Neutrophil (primary cell): ENCODE data around the gene AKAP6.

Experiments
- H3K27ac ChIP-seq: fragments of 200-600 bp; sonication (generic); 2 replicates; pipeline ENCODE4 v1.5.1; 2016; ENCODE audit warnings: mild to moderate bottlenecking, moderate library complexity
- H3K27me3 ChIP-seq: fragments of 200-600 bp; sonication (generic); 2 replicates; pipeline ENCODE4 v1.6.0; 2016; ENCODE audit warnings: mild to moderate bottlenecking
- H3K36me3 ChIP-seq: fragments of 200-600 bp; sonication (generic); 2 replicates; pipeline ENCODE4 v1.5.1; 2017
- H3K4me1 ChIP-seq, 2 experiments: fragments of 200-600 bp in 1 of 2; sonication (generic) in 1 of 2; 1 replicate in 1 of 2; 2 replicates in 1 of 2; pipeline versions ENCODE4 v1.5.1 to v1.6.1; 2013 to 2016; ENCODE audit warnings: low read depth in 1 of 2, low read length in 1 of 2, mild to moderate bottlenecking in 1 of 2, moderate library complexity in 1 of 2; ENCODE audit not compliant: control insufficient read depth in 1 of 2, insufficient read depth in 1 of 2
- H3K4me3 ChIP-seq, 2 experiments: fragments of 200-600 bp in 1 of 2; sonication (generic) in 1 of 2; 1 replicate in 1 of 2; 2 replicates in 1 of 2; pipeline ENCODE4 v1.5.1; 2013 to 2016; ENCODE audit warnings: low read depth in 1 of 2, low read length in 1 of 2, mild to moderate bottlenecking in 1 of 2, moderate library complexity in 1 of 2
- H3K9me3 ChIP-seq: fragments of 200-600 bp; sonication (generic); 2 replicates; pipeline ENCODE4 v1.5.1; 2016
- CTCF ChIP-seq: fragments of 200-600 bp; sonication (generic); IDR thresholded peaks from 2 replicates; pipeline ENCODE4 v1.5.1; 2016; ENCODE audit warnings: antibody characterized with exemption

Gene AKAP6

DNA sequence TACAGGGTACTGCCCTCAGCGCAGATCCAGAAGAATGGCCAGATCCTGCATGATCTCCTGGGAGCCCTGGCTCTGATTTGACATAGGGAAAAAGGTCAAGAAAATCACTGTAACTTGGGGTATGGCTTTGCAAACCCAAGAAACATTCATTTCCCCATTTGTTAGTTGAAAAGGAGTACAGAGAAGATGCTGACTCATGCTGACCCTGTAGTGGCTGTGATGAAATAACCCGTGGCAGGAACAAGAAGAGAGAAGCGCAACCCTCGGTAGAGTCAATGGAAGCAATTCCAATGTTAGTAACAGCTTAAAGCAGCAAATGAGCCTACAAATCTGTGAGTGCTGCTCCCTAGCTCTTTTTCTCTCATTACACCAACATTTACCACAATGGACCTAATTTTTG lies 328.0 kb downstream of the AKAP6 start:
- H3K36me3 ChIP-seq = no peaks in the 10 kb centered on the region
- H3K27me3 ChIP-seq = no peaks in the 10 kb centered on the region
- no peak overlapping the region for H3K4me3 ChIP-seq
- no peak for TF ChIP-seq CTCF
- H3K4me1 ChIP-seq = no peaks in the 10 kb centered on the region
- H3K27ac ChIP-seq = no peak overlapping the region
- no peaks in the 10 kb centered on the region for H3K9me3 ChIP-seq

DNA sequence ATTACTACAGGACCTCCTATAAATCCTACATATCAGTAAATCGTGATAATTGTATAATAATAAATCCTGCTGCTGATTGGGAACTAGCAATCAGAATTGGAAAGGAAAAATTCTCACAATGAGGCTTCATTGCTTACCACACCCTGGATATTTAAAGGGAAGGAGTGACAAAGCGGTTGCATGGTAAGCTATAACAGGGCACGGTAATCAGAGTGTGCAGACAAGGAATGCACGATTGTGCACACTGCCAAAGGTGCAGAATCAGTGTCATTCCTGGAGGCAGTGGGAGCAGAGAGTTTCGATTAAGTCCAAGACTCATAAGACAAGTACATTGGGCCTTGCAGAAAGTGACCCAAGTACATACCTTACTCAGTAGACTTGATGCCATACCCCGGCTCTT lies 332.1 kb downstream of the AKAP6 start:
- Histone ChIP-seq H3K9me3 (no peaks in the 10 kb centered on the region), H3K27ac (no peak overlapping the region), H3K36me3 (no peaks in the 10 kb centered on the region), H3K4me1 (no peaks in the 10 kb centered on the region), H3K4me3 (no peak overlapping the region), H3K27me3 (no peaks in the 10 kb centered on the region)
- no peak for TF ChIP-seq CTCF

DNA sequence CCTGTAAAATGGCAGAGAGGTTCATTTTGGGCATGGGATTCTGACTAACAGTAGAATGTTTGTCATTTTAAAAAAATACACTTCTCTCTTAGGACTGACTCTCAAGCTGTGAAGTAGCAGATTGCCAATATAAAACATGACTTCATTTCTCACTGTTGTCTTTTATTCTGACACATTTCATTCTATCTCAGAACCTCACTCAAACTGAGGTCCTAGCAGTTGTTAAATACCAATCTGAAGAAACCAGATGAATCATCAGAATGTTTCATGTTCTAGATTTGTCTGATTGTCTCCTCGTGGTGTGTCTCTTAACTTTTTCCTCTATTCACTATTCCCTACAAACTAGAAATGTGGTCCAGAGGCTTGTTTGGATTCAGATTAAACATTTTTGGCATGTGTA lies 333.1 kb downstream of the AKAP6 start:
- Histone ChIP-seq H3K27me3 (no peaks in the 10 kb centered on the region), H3K36me3 (no peaks in the 10 kb centered on the region), H3K9me3 (no peaks in the 10 kb centered on the region), H3K27ac (no peak overlapping the region), H3K4me1 (no peaks in the 10 kb centered on the region), H3K4me3 (no peak overlapping the region)
- no peak for TF ChIP-seq CTCF

DNA sequence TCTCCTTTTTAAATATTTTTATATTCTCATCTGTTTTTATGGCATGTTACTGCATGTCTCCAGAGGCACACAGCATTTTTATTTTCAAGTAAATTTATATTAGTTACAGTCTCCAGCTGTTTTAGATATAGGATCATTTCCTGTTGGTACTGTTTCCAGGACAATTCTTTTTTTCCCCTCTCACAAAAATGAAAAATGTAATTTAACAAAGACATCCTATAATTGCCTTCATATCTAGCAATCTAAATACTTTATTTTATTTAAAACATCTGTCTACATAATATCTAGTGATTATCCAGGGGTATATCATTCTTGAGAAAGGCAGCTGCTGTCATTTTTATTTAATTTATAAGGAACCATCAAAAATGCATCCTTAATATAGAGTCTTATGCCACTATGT lies 337.2 kb downstream of the AKAP6 start:
- H3K36me3 ChIP-seq = no peaks in the 10 kb centered on the region
- H3K27ac ChIP-seq = no peak overlapping the region
- no peaks in the 10 kb centered on the region for H3K27me3 ChIP-seq
- H3K4me3 ChIP-seq = no peak overlapping the region
- H3K9me3 ChIP-seq = no peaks in the 10 kb centered on the region
- no peak for TF ChIP-seq CTCF
- no peaks in the 10 kb centered on the region for H3K4me1 ChIP-seq

- no peak for TF ChIP-seq CTCF
- Histone ChIP-seq H3K27me3 (no peaks in the 10 kb centered on the region), H3K36me3 (no peaks in the 10 kb centered on the region)
These were observed 338.2 kb downstream of the AKAP6 start for GRCh38 chr14:32667287-32667686.

DNA sequence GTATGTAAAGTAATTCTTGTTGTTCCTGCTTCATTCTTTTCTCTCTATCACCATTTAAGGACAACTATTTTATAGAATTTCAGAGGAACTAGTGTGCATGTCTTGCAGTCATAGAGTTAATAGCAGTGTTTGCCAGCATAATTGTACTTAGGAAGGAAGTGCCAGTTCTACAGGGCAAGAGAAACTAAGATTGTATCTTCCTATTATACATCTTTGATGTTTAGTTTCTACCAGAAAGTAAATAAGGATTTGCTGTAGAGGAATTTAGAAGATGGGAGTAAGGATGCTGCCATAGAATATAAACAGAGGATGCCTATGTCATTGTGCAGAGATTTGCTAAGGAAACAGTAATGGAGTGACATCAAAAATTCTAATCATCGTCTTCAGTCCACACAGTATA lies 338.7 kb downstream of the AKAP6 start:
- no peaks in the 10 kb centered on the region for H3K4me1 ChIP-seq
- no peaks in the 10 kb centered on the region for H3K36me3 ChIP-seq
- no peak overlapping the region for H3K4me3 ChIP-seq
- H3K9me3 ChIP-seq = no peaks in the 10 kb centered on the region
- H3K27me3 ChIP-seq = no peaks in the 10 kb centered on the region
- no peak for TF ChIP-seq CTCF
- H3K27ac ChIP-seq = no peak overlapping the region

More at GRCh38 chr14:32667287-32667686, 338.2 kb downstream of the AKAP6 start:
- Histone ChIP-seq H3K4me1 (no peaks in the 10 kb centered on the region), H3K4me3 (no peak overlapping the region), H3K9me3 (no peaks in the 10 kb centered on the region), H3K27ac (no peak overlapping the region)
